HK-2 (cell line): ENCODE data around the gene ANKRD45.
"Not testable (repeated sequence)": the region's sequence is repeated elsewhere in the genome, so short reads cannot be mapped to it uniquely, and the experiment has no call there.

ENCODE experiments used
- DNase-seq: peaks from one replicate; pipeline ENCODE4 v3.0.0-alpha.2; 2018; ENCODE audit not compliant: unreplicated experiment

Gene ANKRD45

DNA sequence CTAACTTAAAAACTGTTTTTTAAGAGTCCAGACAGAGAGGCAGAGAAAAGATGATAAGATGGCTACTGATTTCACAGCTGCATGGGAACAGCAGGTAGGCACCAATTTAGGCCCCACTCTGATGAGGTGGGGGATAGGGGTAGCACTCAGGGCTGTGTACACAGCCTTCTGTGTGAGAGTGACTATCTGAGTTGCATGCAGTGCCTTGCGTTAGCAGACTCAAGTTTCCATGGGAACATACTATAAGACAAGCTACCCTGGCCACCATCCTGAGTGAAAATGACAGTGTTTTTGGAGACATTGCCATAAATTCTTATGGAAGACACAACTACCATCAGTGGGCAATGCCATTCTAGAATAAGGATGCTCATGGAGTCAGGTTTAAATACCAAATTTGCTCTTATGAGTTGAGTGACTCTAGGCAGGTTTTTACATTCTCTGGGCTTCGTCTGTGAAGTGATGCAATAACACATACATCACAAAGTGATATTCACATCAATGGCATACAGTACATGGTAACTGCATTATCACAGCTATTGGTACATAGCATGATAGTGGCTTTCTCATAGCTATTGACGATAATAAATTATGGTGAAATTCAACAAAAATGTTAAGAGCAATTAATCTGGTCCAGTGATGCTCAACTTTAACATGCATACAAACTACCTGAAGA lies 97.3 kb downstream of the ANKRD45 start:
- no peak for DNase-seq

DNA sequence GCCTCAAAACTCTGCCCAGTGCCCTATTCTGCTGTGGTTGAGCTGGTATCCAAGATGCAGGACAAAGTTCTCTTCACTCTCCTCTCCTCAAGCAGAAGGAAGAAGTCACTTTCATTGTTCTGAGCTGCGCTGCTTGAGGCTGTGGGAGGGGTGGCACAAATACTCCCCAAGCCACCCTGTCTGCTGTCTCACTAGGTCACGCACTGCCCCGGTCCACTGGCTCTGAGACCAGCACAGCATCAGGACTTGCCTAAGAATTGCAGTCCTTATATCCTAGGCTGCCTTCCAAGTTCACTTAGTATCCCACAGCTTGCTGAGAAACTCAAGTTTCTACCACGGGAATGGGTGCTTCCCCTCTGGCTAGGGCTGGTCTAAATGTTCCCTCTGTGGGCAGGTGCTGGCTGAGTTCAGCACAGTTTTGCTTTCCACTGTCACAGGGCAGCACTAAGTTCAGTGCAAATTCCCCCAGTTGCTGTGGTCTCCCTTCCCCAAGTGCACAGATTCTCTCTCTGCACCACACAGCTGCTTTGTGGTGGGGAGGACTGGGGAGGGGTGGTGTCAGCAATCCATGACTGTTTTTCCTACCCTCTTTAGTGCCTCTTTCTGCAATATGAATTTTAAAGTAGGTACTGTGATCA lies 99.2 kb downstream of the ANKRD45 start:
- no peak for DNase-seq

DNA sequence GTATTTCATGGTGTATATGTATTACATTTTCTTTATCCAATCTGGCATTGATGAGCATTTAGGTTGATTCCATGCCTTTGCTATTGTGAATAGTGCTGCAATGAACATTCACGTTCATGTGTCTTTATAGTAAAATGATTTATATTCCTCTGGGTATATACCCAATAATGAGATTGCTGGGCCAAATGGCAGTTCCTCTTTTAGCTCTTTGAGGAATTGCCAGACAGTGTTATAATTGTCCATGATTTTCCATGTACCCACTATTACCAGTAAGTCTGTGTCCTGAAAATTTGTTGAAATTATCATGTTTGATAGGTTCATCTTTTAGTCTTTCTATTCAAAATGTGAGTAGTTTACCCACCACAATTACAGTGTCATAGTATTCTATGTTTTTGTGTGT lies 101.2 kb downstream of the ANKRD45 start:
- no peak for DNase-seq

DNA sequence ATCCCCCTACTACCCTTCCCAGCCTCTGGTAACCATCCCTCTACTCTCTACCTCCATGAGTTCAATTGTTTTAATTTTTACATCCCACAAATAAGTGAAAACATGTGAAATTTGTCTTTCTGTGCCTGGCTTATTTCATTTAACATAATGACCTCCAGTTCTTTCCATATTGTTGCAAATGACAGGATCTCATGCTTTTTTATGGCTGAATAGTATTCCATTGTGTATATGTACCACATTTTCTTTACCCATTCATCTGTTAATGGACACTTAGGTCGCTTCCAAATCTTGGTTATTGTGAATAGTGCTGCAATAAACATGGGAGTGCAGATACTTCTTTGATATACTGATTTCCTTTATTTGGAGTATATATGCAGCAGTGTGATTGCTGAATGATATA lies 105.8 kb downstream of the ANKRD45 start:
- DNase-seq = not testable (repeated sequence)

DNA sequence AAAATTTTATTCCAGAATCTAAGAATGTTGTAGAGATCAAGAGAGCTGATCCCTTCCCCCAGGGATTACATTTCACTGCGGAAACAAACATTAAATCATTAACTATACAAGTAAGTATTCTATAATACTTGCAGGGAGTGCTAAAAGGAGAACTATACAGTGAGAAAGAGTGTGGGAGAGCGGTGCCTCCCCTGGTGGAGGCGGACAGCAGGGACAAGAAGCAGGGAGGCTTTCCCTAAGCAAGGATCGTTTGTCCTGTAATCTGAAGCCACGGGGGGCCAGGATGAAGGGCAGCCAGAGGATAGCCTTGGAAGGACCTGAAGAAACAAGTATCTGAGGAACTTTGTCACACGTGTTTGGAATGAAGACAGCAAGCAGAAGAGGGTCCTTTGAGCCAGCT lies 106.8 kb downstream of the ANKRD45 start:
- DNase-seq = no peak

DNA sequence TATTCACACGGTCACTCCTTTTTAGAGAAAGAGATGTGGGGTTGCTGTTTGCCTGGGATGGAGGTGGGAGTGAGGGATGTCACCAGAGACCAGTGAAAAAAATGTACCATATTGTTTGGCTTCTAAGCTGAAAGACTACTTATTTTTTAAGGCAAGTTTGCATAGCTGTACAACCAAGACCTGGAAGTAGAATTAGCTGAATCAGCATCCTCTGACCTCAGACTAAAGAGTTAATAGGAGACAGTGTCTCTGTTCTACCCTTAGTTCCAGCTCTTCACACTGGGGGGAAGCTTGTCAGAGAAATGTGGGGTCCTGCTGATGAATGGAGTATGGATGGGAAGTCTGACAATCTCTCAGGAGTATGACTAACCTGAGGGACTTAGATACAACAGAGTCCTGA lies 108.4 kb downstream of the ANKRD45 start:
- DNase-seq = no peak

DNA sequence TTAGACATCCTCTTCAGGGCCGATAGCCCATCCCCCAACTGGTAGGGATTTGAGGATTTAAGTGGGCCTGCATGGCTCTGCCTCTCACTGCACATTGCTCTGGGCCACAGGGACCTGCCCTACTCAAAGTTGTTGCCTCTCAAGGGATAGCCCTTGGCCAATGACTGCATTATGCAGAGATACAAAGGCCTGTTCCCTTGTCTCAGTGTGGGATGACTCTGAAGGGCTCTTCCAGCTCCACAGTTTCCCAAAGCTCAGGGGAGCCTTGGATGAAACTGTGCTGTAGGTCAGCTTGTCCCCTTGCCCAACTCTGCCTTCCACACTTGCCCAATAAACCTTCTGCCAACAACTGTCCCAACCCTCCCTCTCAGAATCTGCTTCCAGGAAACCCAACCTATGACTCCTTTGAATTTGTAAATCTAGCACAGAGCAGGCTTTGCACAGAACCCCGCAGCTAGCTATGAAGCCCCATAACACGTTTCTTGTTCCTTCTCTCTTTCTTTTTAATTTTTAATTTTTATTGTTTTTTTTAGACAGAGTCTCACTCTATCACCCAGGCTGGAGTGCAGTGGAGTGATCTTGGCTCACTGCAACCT lies 109.3 kb downstream of the ANKRD45 start:
- DNase-seq = no peak
